Measurements from ENCODE around the gene GRPEL1. TPM values are rescaled to one million over a fixed set of nuclear protein-coding genes. Genes with fewer than 3 reads are reported as not detected.

Gene GRPEL1
- polyA plus RNA-seq, 1 donor from 2014 or later = 28.5 TPM

- TF ChIP-seq TAF1 (IDR thresholded peaks at IDR 0.05; ENCODE audit: low read depth) (no peak), SMC3 (conservative IDR thresholded peaks at IDR 0.05; ENCODE audit: poor library complexity) (no peak)
- no peak overlapping the region for H3K9ac ChIP-seq (ENCODE audit: low read length)
- H3K79me2 ChIP-seq (replicated peaks; ENCODE audit: insufficient read depth, low read length) = no peaks in the 10 kb centered on the region
- no peak overlapping the region for H3K4me3 ChIP-seq (ENCODE audit: low read length)
- no peaks in the 10 kb centered on the region for H3K9me2 ChIP-seq (ENCODE audit: insufficient read depth, low read length)
- no peak overlapping the region for H3K4me2 ChIP-seq (ENCODE audit: low read length)
- H3K27ac ChIP-seq (ENCODE audit: low read length) = no peak overlapping the region
- no peaks in the 10 kb centered on the region for H3K27me3 ChIP-seq (ENCODE audit: insufficient read depth, low read depth, low read length)
- no peaks in the 10 kb centered on the region for H4K20me1 ChIP-seq (ENCODE audit: insufficient read depth)
- no peaks in the 10 kb centered on the region for H3F3A ChIP-seq (ENCODE audit: insufficient read depth, low read length, poor library complexity, severe bottlenecking)
- H2AFZ ChIP-seq (ENCODE audit: low read depth, low read length) = no peak overlapping the region
- no peaks in the 10 kb centered on the region for H3K36me3 ChIP-seq (ENCODE audit: insufficient read depth, low read length)
- no peaks in the 10 kb centered on the region for H3K9me3 ChIP-seq (ENCODE audit: low read length)
These were observed 36.1 kb downstream of the GRPEL1 start for GRCh38 chr4:7031558-7032449.

DNA sequence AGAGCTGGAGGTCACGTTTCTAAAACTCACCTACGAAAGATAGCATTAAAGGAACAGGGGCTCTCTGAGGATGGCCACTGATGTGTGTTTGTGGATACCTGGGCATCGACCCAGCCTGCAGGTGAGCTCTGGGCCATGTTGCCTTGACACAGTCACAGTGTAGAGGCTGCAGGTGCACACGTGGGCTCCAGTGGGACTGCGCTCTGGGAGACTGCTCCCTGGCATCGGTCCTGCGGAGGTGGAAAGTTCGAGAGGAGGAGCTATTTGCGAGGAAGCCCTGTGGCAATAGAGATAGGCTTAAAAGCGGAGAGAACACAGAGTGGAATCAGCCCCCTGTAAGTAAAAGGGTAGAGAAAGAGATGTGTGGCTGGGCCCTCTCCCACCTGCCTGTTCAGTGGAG, 37.0 kb downstream of the GRPEL1 start:
- no peak overlapping the region for H3K4me2 ChIP-seq (ENCODE audit: low read length)
- no peaks in the 10 kb centered on the region for H3K9me3 ChIP-seq (ENCODE audit: low read length)
- no peaks in the 10 kb centered on the region for H3K36me3 ChIP-seq (ENCODE audit: insufficient read depth, low read length)
- H2AFZ ChIP-seq (ENCODE audit: low read depth, low read length) = no peak overlapping the region
- no peaks in the 10 kb centered on the region for H3K9me2 ChIP-seq (ENCODE audit: insufficient read depth, low read length)
- TF ChIP-seq RAD21 (conservative IDR thresholded peaks at IDR 0.05) = no peak
- TF ChIP-seq REST (IDR thresholded peaks at IDR 0.05; ENCODE audit: borderline replicate concordance) = no peak
- no peak for TF ChIP-seq TAF1 (IDR thresholded peaks at IDR 0.05; ENCODE audit: low read depth)
- TF ChIP-seq SMC3 (conservative IDR thresholded peaks at IDR 0.05; ENCODE audit: poor library complexity) = no peak
- TF ChIP-seq, protein P1, sequence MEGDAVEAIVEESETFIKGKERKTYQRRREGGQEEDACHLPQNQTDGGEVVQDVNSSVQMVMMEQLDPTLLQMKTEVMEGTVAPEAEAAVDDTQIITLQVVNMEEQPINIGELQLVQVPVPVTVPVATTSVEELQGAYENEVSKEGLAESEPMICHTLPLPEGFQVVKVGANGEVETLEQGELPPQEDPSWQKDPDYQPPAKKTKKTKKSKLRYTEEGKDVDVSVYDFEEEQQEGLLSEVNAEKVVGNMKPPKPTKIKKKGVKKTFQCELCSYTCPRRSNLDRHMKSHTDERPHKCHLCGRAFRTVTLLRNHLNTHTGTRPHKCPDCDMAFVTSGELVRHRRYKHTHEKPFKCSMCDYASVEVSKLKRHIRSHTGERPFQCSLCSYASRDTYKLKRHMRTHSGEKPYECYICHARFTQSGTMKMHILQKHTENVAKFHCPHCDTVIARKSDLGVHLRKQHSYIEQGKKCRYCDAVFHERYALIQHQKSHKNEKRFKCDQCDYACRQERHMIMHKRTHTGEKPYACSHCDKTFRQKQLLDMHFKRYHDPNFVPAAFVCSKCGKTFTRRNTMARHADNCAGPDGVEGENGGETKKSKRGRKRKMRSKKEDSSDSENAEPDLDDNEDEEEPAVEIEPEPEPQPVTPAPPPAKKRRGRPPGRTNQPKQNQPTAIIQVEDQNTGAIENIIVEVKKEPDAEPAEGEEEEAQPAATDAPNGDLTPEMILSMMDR (IDR thresholded peaks at IDR 0.05; ENCODE audit: poor library complexity, severe bottlenecking) = no peak
- no peak for TF ChIP-seq MXI1 (conservative IDR thresholded peaks at IDR 0.05; ENCODE audit: poor library complexity, severe bottlenecking)
- TF ChIP-seq EZH2 (IDR thresholded peaks at IDR 0.05; ENCODE audit: borderline replicate concordance, insufficient read depth, low read length, poor library complexity, severe bottlenecking) = no peak
- no peak for TF ChIP-seq EP300 (conservative IDR thresholded peaks at IDR 0.05; ENCODE audit: poor library complexity, severe bottlenecking)
- TF ChIP-seq POLR2AphosphoS5 (IDR thresholded peaks at IDR 0.05) = no peak
- no peak overlapping the region for H3K4me3 ChIP-seq (ENCODE audit: low read length)
- no peaks in the 10 kb centered on the region for H3K27me3 ChIP-seq (ENCODE audit: insufficient read depth, low read depth, low read length)
- H4K20me1 ChIP-seq (ENCODE audit: insufficient read depth) = no peaks in the 10 kb centered on the region
- H3K79me2 ChIP-seq (replicated peaks; ENCODE audit: insufficient read depth, low read length) = no peaks in the 10 kb centered on the region
- no peak overlapping the region for H3K27ac ChIP-seq (ENCODE audit: low read length)
- no peak overlapping the region for H3K9ac ChIP-seq (ENCODE audit: low read length)
- H3F3A ChIP-seq (ENCODE audit: insufficient read depth, low read length, poor library complexity, severe bottlenecking) = no peaks in the 10 kb centered on the region

Data from neural cell (in vitro differentiated cells).